HUES6 (cell line): Measurements from ENCODE around the gene CFAP99.

Experiments used
- H3K27ac ChIP-seq: 2 replicates; pipeline ENCODE4 v1.7.0; 2013; ENCODE audit warnings: low read depth, mild to moderate bottlenecking, low read length, inconsistent platforms
- H3K27me3 ChIP-seq: 2 replicates; pipeline ENCODE4 v1.6.1; 2013; ENCODE audit warnings: low read length; ENCODE audit not compliant: control insufficient read depth, insufficient read depth
- H3K36me3 ChIP-seq: 2 replicates; pipeline ENCODE4 v1.6.1; 2013; ENCODE audit warnings: low read length; ENCODE audit not compliant: control insufficient read depth, insufficient read depth
- H3K4me1 ChIP-seq: 2 replicates; pipeline ENCODE4 v1.6.1; 2013; ENCODE audit warnings: low read length; ENCODE audit not compliant: control insufficient read depth, insufficient read depth
- H3K4me3 ChIP-seq: 2 replicates; pipeline ENCODE4 v1.5.1; 2013; ENCODE audit warnings: low read depth, low read length
- H3K9ac ChIP-seq: one replicate; pipeline ENCODE4 v1.6.1; 2013; ENCODE audit warnings: mild to moderate bottlenecking, low read length
- H3K9me3 ChIP-seq: 2 replicates; pipeline ENCODE4 v1.6.1; 2013; ENCODE audit warnings: low read depth, low read length; ENCODE audit not compliant: control insufficient read depth, insufficient read depth

CFAP99 gene

DNA sequence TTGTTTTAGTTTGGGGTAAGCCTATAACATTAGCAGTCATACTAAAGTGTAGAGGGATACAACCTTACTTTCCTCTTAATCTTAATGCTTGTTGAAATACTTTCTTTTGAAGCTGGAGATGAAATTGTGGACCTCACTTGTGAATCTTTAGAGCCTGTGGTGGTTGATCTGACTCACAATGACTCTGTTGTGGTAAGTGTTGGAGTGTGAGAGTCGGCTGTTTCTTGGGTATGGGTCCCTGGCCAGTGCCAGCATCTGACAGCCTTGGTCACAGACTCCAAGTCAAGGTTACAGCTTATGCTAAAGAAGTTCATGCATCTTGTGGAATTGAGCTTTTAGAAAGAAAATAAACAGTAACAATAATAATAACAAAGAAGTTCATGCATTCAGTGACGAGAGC, 81.8 kb downstream of the CFAP99 start:
- Histone ChIP-seq H3K27ac (no peak overlapping the region), H3K4me3 (no peak overlapping the region), H3K9me3 (no peaks in the 10 kb centered on the region), H3K27me3 (no peaks in the 10 kb centered on the region), H3K36me3 (peaks cover 86% of the 10 kb centered on the region), H3K9ac (no peak overlapping the region), H3K4me1 (no peaks in the 10 kb centered on the region)

DNA sequence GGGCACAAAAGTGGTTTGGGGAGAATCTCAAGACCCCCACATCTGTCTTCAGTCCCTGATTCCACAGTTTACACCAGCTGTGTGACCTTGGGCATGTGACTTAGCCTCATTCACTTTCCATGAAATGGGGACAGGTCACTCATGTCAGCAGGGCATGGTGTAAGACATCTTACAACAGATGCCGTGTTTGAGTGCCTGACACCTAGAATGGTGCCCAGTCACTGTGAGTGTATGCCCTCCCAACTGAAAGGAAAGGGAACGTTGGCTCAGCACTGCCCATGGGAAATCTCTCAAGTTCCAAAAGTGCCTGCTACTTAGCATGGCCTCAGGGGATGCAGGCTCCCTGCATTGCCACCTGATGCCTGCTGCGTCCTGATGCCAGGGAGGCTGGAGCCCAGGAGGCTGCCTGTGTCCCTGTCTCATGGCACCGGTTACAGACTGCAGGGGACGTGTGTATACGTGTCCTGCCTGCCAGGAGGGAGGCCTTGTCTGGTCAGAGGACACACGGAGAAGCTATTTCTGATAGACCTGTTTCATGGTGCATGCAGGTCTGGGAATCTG, 82.4 kb downstream of the CFAP99 start:
- H3K27ac ChIP-seq = no peak overlapping the region
- no peaks in the 10 kb centered on the region for H3K27me3 ChIP-seq
- peaks cover 86% of the 10 kb centered on the region for H3K36me3 ChIP-seq
- no peak overlapping the region for H3K9ac ChIP-seq
- H3K4me3 ChIP-seq = no peak overlapping the region
- no peaks in the 10 kb centered on the region for H3K4me1 ChIP-seq
- no peaks in the 10 kb centered on the region for H3K9me3 ChIP-seq

DNA sequence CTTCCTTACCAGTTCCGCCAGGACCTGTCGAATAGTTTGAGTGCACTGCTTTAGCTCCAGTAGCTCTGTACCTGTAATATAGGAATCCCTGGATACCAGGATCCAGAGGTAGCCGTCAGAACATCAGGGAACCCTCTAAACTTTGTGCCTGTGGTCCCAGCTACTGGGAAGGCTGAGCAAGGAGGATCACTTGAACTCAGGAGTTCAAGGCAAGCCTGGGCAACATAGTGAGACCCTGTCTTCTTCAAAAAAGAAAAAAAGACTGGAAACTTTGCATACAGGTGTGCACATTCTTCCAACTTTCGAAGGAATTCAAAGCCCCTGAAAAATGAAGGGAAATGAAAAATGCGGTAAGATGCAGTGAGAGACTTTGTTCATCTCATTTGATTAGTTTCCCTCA, 85.1 kb downstream of the CFAP99 start:
- H3K27ac ChIP-seq = no peak overlapping the region
- no peaks in the 10 kb centered on the region for H3K27me3 ChIP-seq
- H3K36me3 ChIP-seq = peaks cover 81% of the 10 kb centered on the region
- no peaks in the 10 kb centered on the region for H3K9me3 ChIP-seq
- no peak overlapping the region for H3K4me3 ChIP-seq
- no peaks in the 10 kb centered on the region for H3K4me1 ChIP-seq
- no peak overlapping the region for H3K9ac ChIP-seq

DNA sequence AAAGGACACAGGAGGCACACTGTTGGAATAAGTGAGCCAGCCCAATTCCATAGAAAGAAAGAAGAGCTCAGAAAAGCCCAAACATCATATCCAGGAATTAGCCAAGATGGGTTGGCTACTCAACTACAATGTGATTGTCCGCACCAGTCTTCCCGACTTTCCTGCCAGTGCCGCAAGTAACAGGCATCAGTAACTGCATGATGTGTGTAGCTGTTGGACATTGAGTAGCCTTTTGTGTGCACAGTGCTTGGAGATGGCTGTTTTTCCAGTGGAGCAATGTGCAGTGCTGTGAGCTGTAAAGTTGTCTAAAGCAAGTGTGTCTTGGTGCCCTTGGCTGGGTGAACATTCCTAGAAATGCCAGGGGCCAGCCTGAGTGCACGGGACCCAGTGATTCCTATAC, 88.5 kb downstream of the CFAP99 start:
- H3K9me3 ChIP-seq = no peaks in the 10 kb centered on the region
- H3K4me3 ChIP-seq = no peak overlapping the region
- H3K9ac ChIP-seq = no peak overlapping the region
- peaks cover 78% of the 10 kb centered on the region for H3K36me3 ChIP-seq
- no peaks in the 10 kb centered on the region for H3K4me1 ChIP-seq
- H3K27me3 ChIP-seq = no peaks in the 10 kb centered on the region
- H3K27ac ChIP-seq = no peak overlapping the region

GRCh38 chr4:2507855-2508254, 89.1 kb downstream of the CFAP99 start:
- no peaks in the 10 kb centered on the region for H3K9me3 ChIP-seq
- H3K36me3 ChIP-seq = peaks cover 82% of the 10 kb centered on the region
- no peak overlapping the region for H3K9ac ChIP-seq
- H3K4me1 ChIP-seq = no peaks in the 10 kb centered on the region
- no peak overlapping the region for H3K27ac ChIP-seq
- no peak overlapping the region for H3K4me3 ChIP-seq
- no peaks in the 10 kb centered on the region for H3K27me3 ChIP-seq

- Histone ChIP-seq H3K36me3 (peaks cover 91% of the 10 kb centered on the region), H3K4me3 (no peak overlapping the region), H3K9me3 (no peaks in the 10 kb centered on the region), H3K27ac (no peak overlapping the region), H3K27me3 (no peaks in the 10 kb centered on the region), H3K9ac (no peak overlapping the region), H3K4me1 (no peaks in the 10 kb centered on the region)
Observed at GRCh38 chr4:2510351-2511259, 91.8 kb downstream of the CFAP99 start.

DNA sequence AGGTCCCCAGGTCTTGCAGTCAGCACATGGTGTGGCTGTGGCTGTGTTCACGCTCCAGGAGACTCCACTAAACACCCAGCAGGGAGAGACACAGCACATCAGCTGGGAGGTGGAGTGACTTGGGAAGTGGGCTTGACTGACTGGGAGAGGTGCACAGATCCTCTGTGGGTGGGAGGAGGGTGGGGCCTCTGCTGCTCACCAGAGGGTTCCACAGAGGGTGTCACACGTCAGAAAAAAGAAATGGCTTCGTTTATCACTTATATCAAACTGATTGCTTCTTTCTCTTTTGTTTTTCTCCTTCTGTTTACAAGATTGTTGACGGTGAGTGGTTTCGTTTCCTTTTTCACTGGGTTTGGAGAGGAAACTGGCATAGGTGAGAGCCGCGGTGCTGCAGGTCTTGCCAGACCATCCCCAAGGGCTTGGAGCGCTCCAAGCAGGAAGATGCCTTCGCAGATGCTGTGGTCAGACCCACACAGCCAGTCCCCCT, 92.9 kb downstream of the CFAP99 start:
- H3K27ac ChIP-seq = no peak overlapping the region
- no peak overlapping the region for H3K9ac ChIP-seq
- H3K27me3 ChIP-seq = no peaks in the 10 kb centered on the region
- H3K36me3 ChIP-seq = peaks cover 90% of the 10 kb centered on the region
- H3K9me3 ChIP-seq = no peaks in the 10 kb centered on the region
- H3K4me1 ChIP-seq = no peaks in the 10 kb centered on the region
- H3K4me3 ChIP-seq = no peak overlapping the region
